A549 (cell line): ENCODE measurements around the gene ACTN2. TPM values are rescaled to one million over a fixed set of nuclear protein-coding genes. Genes with fewer than 3 reads are reported as not detected.

ENCODE experiments used
- ATAC-seq, 2 experiments: fragments of 200-7000 bp in 1 of 2; fragments of >200 bp in 1 of 2; cut with Nextera tagmentation in 1 of 2; cut with Tn5 transposase in 1 of 2; 3 replicates each; pipeline versions ENCODE4 v1.8.0 to v1.9.1; 2018 to 2020; ENCODE audit warnings: mild to moderate bottlenecking in 1 of 2, moderate library complexity in 1 of 2
- CTCF ChIA-PET: fragments of 300-600 bp; sonication (Branson Sonifier 250); formaldehyde crosslinking; extraction: SDS; loops from one replicate; lab custom pipeline; 2021; ENCODE audit warnings: antibody characterized with exemption, inconsistent platforms; lab: Yijun Ruan, JAX
- POLR2A ChIA-PET: fragments of 350-600 bp; formaldehyde crosslinking; extraction: SDS; loops from one replicate; lab custom pipeline; 2021; ENCODE audit warnings: antibody characterized with exemption, inconsistent platforms; lab: Yijun Ruan, JAX
- DNase-seq, 2 experiments: peaks; one replicate each; pipeline versions ENCODE4 v3.0.0 to v3.0.0-alpha.2; 2011 to 2016; ENCODE audit warnings: low read depth in 1 of 2, low spot score in 1 of 2
- FAIRE-seq: peaks from 2 replicates; lab custom pipeline; 2011; peaks lifted over from hg19 to GRCh38; lab: Jason Lieb, UNC
- H3K27ac ChIP-seq, 2 experiments: fragments of >200 bp; sonication (Bioruptor Twin); formaldehyde crosslinking; 3 replicates each; pipeline ENCODE4 v1.5.1; 2016 to 2017
- H3K4me1 ChIP-seq: fragments of >200 bp; sonication (Bioruptor Twin); formaldehyde crosslinking; 3 replicates; pipeline ENCODE4 v1.6.1; 2016
- H3K4me2 ChIP-seq: fragments of >200 bp; sonication (Bioruptor Twin); formaldehyde crosslinking; 3 replicates; pipeline ENCODE4 v1.6.1; 2016
- H3K4me3 ChIP-seq: fragments of >200 bp; sonication (Bioruptor Twin); formaldehyde crosslinking; 3 replicates; pipeline ENCODE4 v1.5.1; 2016
- H3K9me3 ChIP-seq: fragments of >200 bp; sonication (Bioruptor Twin); formaldehyde crosslinking; 3 replicates; pipeline ENCODE4 v1.6.1; 2016
- BCL3 ChIP-seq: fragments of >200 bp; sonication (Bioruptor Twin); formaldehyde crosslinking; IDR thresholded peaks from 3 replicates; pipeline ENCODE4 v1.6.1; 2016
- BHLHE40 ChIP-seq: IDR thresholded peaks from 2 replicates; pipeline ENCODE4 v1.6.1; 2012; ENCODE audit warnings: low read depth, low read length, inconsistent platforms
- CBX8 ChIP-seq: fragments of 200-600 bp; sonication (generic); IDR thresholded peaks from 2 replicates; pipeline ENCODE4 v1.6.1; 2016
- CEBPB ChIP-seq, 2 experiments: fragments of >200 bp in 1 of 2; sonication (Bioruptor Twin) in 1 of 2; formaldehyde crosslinking in 1 of 2; IDR thresholded peaks; 2 replicates each; pipeline ENCODE4 v1.6.1; 2012 to 2016
- E2F6 ChIP-seq: IDR thresholded peaks from 2 replicates; pipeline ENCODE4 v1.6.1; 2012; ENCODE audit warnings: low read depth, borderline replicate concordance
- EHF ChIP-seq: fragments of 250-450 bp; sonication (Bioruptor Pico); IDR thresholded peaks from 2 replicates; pipeline ENCODE4 v1.5.0; 2020; ENCODE audit warnings: mild to moderate bottlenecking
- EP300 ChIP-seq, 2 experiments: fragments of >200 bp; sonication (Bioruptor Twin); formaldehyde crosslinking; IDR thresholded peaks; 2 replicates in 1 of 2; 3 replicates in 1 of 2; pipeline ENCODE4 v1.6.1; 2016 to 2017
- FOSL2 ChIP-seq, 2 experiments: fragments of 450-650 bp in 1 of 2; fragments of >200 bp in 1 of 2; sonication (Bioruptor Twin) in 1 of 2; formaldehyde crosslinking; IDR thresholded peaks; 2 replicates each; pipeline versions ENCODE4 v1.5.0 to v1.6.1; 2016 to 2020; ENCODE audit warnings: mild to moderate bottlenecking in 1 of 2, moderate library complexity in 1 of 2
- GATA3 ChIP-seq: IDR thresholded peaks from 2 replicates; pipeline ENCODE4 v1.6.1; 2012; ENCODE audit warnings: borderline replicate concordance
- HES2 ChIP-seq: fragments of >200 bp; sonication (Bioruptor Twin); formaldehyde crosslinking; IDR thresholded peaks from 2 replicates; pipeline ENCODE4 v1.6.1; 2016
- HEYL ChIP-seq: fragments of 250-450 bp; sonication (Bioruptor Pico); IDR thresholded peaks from 2 replicates; pipeline ENCODE4 v1.8.0; 2021; ENCODE audit warnings: mild to moderate bottlenecking, moderate library complexity
- HMGXB4 ChIP-seq: fragments of 250-450 bp; sonication (Bioruptor Pico); IDR thresholded peaks from 2 replicates; pipeline ENCODE4 v1.5.0; 2021; ENCODE audit warnings: mild to moderate bottlenecking, moderate library complexity, borderline replicate concordance
- HOXA7 ChIP-seq: fragments of 250-450 bp; sonication (Bioruptor Pico); IDR thresholded peaks from 2 replicates; pipeline ENCODE4 v1.5.0; 2020; ENCODE audit warnings: mild to moderate bottlenecking, moderate library complexity
- HOXB5 ChIP-seq: fragments of 250-450 bp; sonication (Bioruptor Pico); IDR thresholded peaks from 2 replicates; pipeline ENCODE4 v1.5.0; 2020; ENCODE audit warnings: mild to moderate bottlenecking, moderate library complexity
- JUN ChIP-seq, 2 experiments: fragments of >200 bp; sonication (Bioruptor Twin); formaldehyde crosslinking; IDR thresholded peaks; 2 replicates in 1 of 2; 3 replicates in 1 of 2; pipeline ENCODE4 v1.6.1; 2016 to 2017
- JUNB ChIP-seq: fragments of >200 bp; sonication (Bioruptor Twin); formaldehyde crosslinking; IDR thresholded peaks from 2 replicates; pipeline ENCODE4 v1.6.1; 2016
- MAFK ChIP-seq: fragments of 450-650 bp; IDR thresholded peaks from 2 replicates; pipeline ENCODE4 v1.6.1; 2014; ENCODE audit not compliant: partially characterized antibody
- MAZ ChIP-seq: fragments of 150-350 bp; IDR thresholded peaks from 2 replicates; pipeline ENCODE4 v1.6.1; 2014; ENCODE audit warnings: antibody characterized with exemption, low read depth, low read length, borderline replicate concordance
- NFE2L2 ChIP-seq: fragments of 150-350 bp; conservative IDR thresholded peaks from 2 replicates; pipeline ENCODE4 v1.6.1; 2014; ENCODE audit warnings: low read length
- PBX3 ChIP-seq: IDR thresholded peaks from 2 replicates; pipeline ENCODE4 v1.6.1; 2012
- PHF8 ChIP-seq: fragments of 200-600 bp; sonication (generic); IDR thresholded peaks from 2 replicates; pipeline ENCODE4 v1.6.1; 2016; ENCODE audit warnings: low read depth, mild to moderate bottlenecking, antibody characterized with exemption, moderate library complexity, borderline replicate concordance
- POLR2A ChIP-seq: IDR thresholded peaks from 2 replicates; pipeline ENCODE4 v1.6.1; 2012; ENCODE audit warnings: mild to moderate bottlenecking, low read length
- RCOR1 ChIP-seq: fragments of 150-350 bp; IDR thresholded peaks from 2 replicates; pipeline ENCODE4 v1.6.1; 2014; ENCODE audit warnings: antibody characterized with exemption, low read length, low read depth
- SREBF2 ChIP-seq: fragments of 450-650 bp; IDR thresholded peaks from 2 replicates; pipeline ENCODE4 v1.6.1; 2014; ENCODE audit warnings: mild to moderate bottlenecking, moderate library complexity
- TFCP2L1 ChIP-seq: fragments of 250-450 bp; sonication (Bioruptor Pico); IDR thresholded peaks from 2 replicates; pipeline ENCODE4 v1.5.0; 2021; ENCODE audit warnings: mild to moderate bottlenecking
- USF2 ChIP-seq: fragments of 450-650 bp; IDR thresholded peaks from 2 replicates; pipeline ENCODE4 v1.6.1; 2014; ENCODE audit warnings: antibody characterized with exemption
- ZC3H11A ChIP-seq: fragments of 450-650 bp; IDR thresholded peaks from 2 replicates; pipeline ENCODE4 v1.6.1; 2014; ENCODE audit warnings: antibody characterized with exemption, mild to moderate bottlenecking
- ZFP36 ChIP-seq: fragments of 450-650 bp; IDR thresholded peaks from 2 replicates; pipeline ENCODE4 v1.6.1; 2014; ENCODE audit warnings: borderline replicate concordance; ENCODE audit not compliant: partially characterized antibody
- WGBS: methylation state at CpG from one replicate; pipeline ENCODE4 v1.1.6; 2017; ENCODE audit errors: missing lambda C conversion rate; 5-methylcytosine and 5-hydroxymethylcytosine counted together
- polyA plus RNA-seq, 4 experiments: library from polyadenylated mRNA; depleted of rRNA in 3 of 4; stranded (reverse); fragments of >200 nt; fragmentation: RNase III in 1 of 4; extraction: RNeasy Plus Mini Kit Qiagen cat#74134 plus additional on column Dnase treatment in 1 of 4; gene quantifications; 2 replicates in 3 of 4; 3 replicates in 1 of 4; pipeline ENCODE4 v1.2.3, GENCODE V29; 2011 to 2017

Gene ACTN2
- polyA plus RNA-seq, 2 of the 4 experiments (the other 2 are of a cell fraction): not detected

DNA sequence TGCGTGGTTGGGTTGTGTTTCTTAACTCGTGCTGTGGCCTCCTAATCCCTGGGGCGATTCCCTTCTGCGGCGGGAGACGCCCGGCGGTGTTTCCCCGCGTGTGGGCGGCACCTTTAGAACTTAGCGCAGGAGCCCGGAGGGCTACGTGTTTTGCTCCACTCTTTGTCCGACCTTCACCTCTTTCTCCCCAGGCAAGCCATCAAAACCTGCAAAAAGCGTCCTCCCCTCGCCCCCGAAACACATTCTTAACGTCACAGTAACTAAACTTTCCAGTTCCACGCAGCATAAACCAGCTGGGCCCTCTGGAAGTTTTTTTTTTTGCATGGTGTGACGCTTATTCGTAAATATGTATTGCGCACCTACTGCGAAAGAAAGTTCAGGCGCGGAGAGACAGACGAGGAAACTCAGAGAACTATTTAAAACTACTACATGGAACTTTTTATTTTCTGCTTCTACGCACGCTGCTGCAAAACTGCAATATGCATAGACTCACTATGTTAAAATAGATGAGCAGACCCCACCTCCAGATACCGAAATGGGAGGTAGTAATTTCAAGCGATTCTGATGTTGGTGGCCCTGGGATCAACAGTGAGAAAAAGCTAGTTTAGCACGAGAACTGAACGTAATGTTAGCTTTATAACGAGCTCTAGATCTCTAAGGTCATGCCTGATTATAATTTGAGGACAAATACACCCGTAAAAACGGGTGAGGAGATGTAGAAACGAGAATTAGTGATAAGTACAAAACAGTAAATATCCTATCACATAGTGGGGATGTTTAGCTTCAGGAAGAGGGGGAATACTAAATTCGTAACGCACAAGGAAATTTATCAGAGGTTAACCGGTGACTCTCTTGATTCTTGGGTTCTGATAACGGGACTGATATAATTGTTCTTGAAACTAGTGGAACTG, 109.7 kb downstream of the ACTN2 start:
- POLR2A ChIA-PET: no interaction called here
- peaks cover 9% of the 10 kb centered on the region; the same call in 1 of the 3 replicates for H3K4me1 ChIP-seq
- DNase-seq (no peak), FAIRE-seq (no peak), ATAC-seq (peak; percentile 44 to 52)
- peak overlapping the region; percentile 87 for H3K4me2 ChIP-seq
- CTCF ChIA-PET: interaction anchor here (1.1 kb wide), 1 partner anchor 9 kb away, joined by 3 read pairs; no protein-coding TSS in a partner anchor
- H3K27ac ChIP-seq: peak overlapping the region; percentile 82 to 97
- TF ChIP-seq GATA3 (no peak), JUNB (no peak), PBX3 (no peak), CEBPB (IDR thresholded peaks at IDR 0.05) (0 out of 4 replicates have a peak, but pooled peaks of 1 of the 2 experiments have one; percentile 2)
- TF ChIP-seq, all 56 proteins: peak for 1
- Histone ChIP-seq H3K4me3 (peak overlapping the region; percentile 85), H3K9me3 (no peaks in the 10 kb centered on the region)
- 7% methylated on average over 40 of the region's 41 CpGs for WGBS

- H3K9me3 ChIP-seq: no peaks in the 10 kb centered on the region
- WGBS: 97% methylated on average over 5 of the region's 5 CpGs
- peaks cover 9% of the 10 kb centered on the region; the same call in 1 of the 3 replicates for H3K4me1 ChIP-seq
- H3K4me3 ChIP-seq: no peak overlapping the region
- no peak for DNase-seq
- no peak for ATAC-seq
- H3K4me2 ChIP-seq: no peak overlapping the region
- TF ChIP-seq PHF8 (no peak), GATA3 (no peak), MAZ (no peak), HOXA7 (CRISPR knock-in tag) (no peak), RCOR1 (no peak), E2F6 (no peak), HEYL (CRISPR knock-in tag) (no peak), TFCP2L1 (CRISPR knock-in tag) (no peak), SREBF2 (no peak), EHF (CRISPR knock-in tag) (no peak), BCL3 (no peak), CBX8 (no peak)
- TF ChIP-seq, all 56 proteins: peak for 0
- no peak for FAIRE-seq
- CTCF ChIA-PET: interaction anchor here (0.6 kb wide), 2 partner anchors 52 to 747 kb away, joined by 3 to 5 read pairs; no protein-coding TSS in a partner anchor
- POLR2A ChIA-PET: no interaction called here
- H3K27ac ChIP-seq: no peak overlapping the region
Measured at GRCh38 chr1:236799001-236799400, 112.7 kb downstream of the ACTN2 start.

DNA sequence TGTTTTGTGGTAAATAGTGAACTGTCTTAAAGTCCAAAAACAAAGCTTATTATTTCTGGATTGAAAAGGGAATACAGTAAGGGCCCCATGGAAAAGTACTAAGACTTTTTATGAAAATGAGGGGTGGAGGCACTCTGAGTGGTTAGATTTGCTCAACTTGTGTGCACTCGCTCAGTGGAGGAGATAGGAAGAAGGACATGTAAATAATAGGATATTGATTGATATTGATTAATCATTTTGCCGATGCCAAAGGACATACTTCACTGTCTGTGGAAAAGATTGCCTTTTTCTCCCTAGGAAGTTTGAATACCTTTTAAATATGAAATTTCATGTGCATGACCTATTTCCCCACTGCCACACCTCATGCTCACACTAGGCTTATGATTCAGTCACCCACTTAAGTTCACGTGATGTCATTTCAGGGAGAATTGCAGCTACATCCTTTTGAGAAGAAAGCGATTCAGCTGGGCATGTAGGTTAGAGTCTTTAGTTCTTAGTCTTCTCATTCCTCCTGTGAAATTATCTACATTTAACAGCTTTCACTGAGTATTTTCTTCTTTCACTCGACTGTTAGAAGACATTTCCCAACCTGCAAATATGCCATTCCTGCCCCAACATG, 113.8 kb downstream of the ACTN2 start:
- CTCF ChIA-PET: interaction anchor here (1.1 kb wide), 1 partner anchor 587 kb away, joined by 3 read pairs; no protein-coding TSS in a partner anchor
- POLR2A ChIA-PET: no interaction called here
- H3K27ac ChIP-seq: no peak overlapping the region
- WGBS: 80% methylated on average over 5 of the region's 5 CpGs
- no peaks in the 10 kb centered on the region for H3K9me3 ChIP-seq
- H3K4me2 ChIP-seq: no peak overlapping the region
- no peak for ATAC-seq
- DNase-seq: no peak
- FAIRE-seq: no peak
- peaks cover 9% of the 10 kb centered on the region; the same call in 1 of the 3 replicates for H3K4me1 ChIP-seq
- H3K4me3 ChIP-seq: no peak overlapping the region
- TF ChIP-seq FOSL2 (IDR thresholded peaks at IDR 0.05) (no peak), FOSL2 (CRISPR knock-in tag; IDR thresholded peaks at IDR 0.05) (no peak), ZFP36 (no peak), BHLHE40 (no peak), ZC3H11A (no peak), JUN (IDR thresholded peaks at IDR 0.05) (no peak), POLR2A (no peak), HOXB5 (CRISPR knock-in tag) (no peak), EP300 (IDR thresholded peaks at IDR 0.05) (no peak), HES2 (no peak), USF2 (no peak), HMGXB4 (CRISPR knock-in tag) (no peak), NFE2L2 (no peak), MAFK (no peak)
